HepG2 (cell line): ENCODE results near the gene GPC6. TPM values are rescaled to one million over a fixed set of nuclear protein-coding genes. Genes with fewer than 3 reads are reported as not detected.

Experiments
- ARID2 ChIP-seq: sonication (generic); formaldehyde crosslinking; IDR thresholded peaks from 2 replicates; pipeline ENCODE4 v1.8.1; 2022; ENCODE audit warnings: mild to moderate bottlenecking, missing genetic modification reagents, borderline replicate concordance
- HCFC1 ChIP-seq: fragments of 150-350 bp; IDR thresholded peaks from 2 replicates; pipeline ENCODE4 v1.6.1; 2014; ENCODE audit warnings: low read depth, low read length
- KAT2B ChIP-seq: fragments of 150-350 bp; IDR thresholded peaks from 2 replicates; pipeline ENCODE4 v1.6.1; 2014; ENCODE audit warnings: low read depth, low read length, borderline replicate concordance
- KMT2B ChIP-seq: IDR thresholded peaks from 2 replicates; pipeline ENCODE4 v1.6.1; 2016; ENCODE audit warnings: missing genetic modification reagents, missing compliant biosample characterization
- MATR3 ChIP-seq: sonication (generic); formaldehyde crosslinking; IDR thresholded peaks from 2 replicates; pipeline ENCODE4 v1.4.0; 2020; ENCODE audit warnings: missing genetic modification reagents
- PHF8 ChIP-seq: sonication (generic); formaldehyde crosslinking; IDR thresholded peaks from 2 replicates; pipeline ENCODE4 v1.5.0; 2020; ENCODE audit warnings: missing genetic modification reagents
- SIN3A ChIP-seq: IDR thresholded peaks from 2 replicates; pipeline ENCODE4 v1.6.1; 2011; ENCODE audit warnings: low read depth, mild to moderate bottlenecking, control low read depth, low read length, borderline replicate concordance
- SNRNP70 ChIP-seq: fragments of 200-400 bp; formaldehyde crosslinking; IDR thresholded peaks from 2 replicates; pipeline ENCODE4 v1.6.1; 2017; ENCODE audit warnings: mild to moderate bottlenecking, low read depth, low read length, moderate library complexity
- XRCC5 ChIP-seq: fragments of 200-400 bp; formaldehyde crosslinking; optimal IDR thresholded peaks from 2 replicates; pipeline ENCODE3; 2017; ENCODE audit warnings: mild to moderate bottlenecking, low read length
- ZNF121 ChIP-seq: sonication (generic); formaldehyde crosslinking; IDR thresholded peaks from 2 replicates; pipeline ENCODE4 v1.5.0; 2020; ENCODE audit warnings: mild to moderate bottlenecking, missing genetic modification reagents
- ZNF343 ChIP-seq: sonication (generic); formaldehyde crosslinking; IDR thresholded peaks from 2 replicates; pipeline ENCODE4 v1.4.0; 2020; ENCODE audit warnings: mild to moderate bottlenecking, missing genetic modification reagents
- ZNF607 ChIP-seq: sonication (generic); formaldehyde crosslinking; IDR thresholded peaks from 2 replicates; pipeline ENCODE4 v1.5.1; 2020; ENCODE audit warnings: missing genetic modification reagents, mild to moderate bottlenecking, borderline replicate concordance
- ZNF703 ChIP-seq: sonication (generic); formaldehyde crosslinking; IDR thresholded peaks from 2 replicates; pipeline ENCODE4 v1.5.1; 2020; ENCODE audit warnings: missing genetic modification reagents, mild to moderate bottlenecking, moderate library complexity, borderline replicate concordance
- ZNF709 ChIP-seq: sonication (generic); formaldehyde crosslinking; IDR thresholded peaks from 2 replicates; pipeline ENCODE4 v1.5.0; 2020; ENCODE audit warnings: mild to moderate bottlenecking, missing genetic modification reagents
- polyA plus RNA-seq, 8 experiments: library from polyadenylated mRNA; depleted of rRNA in 3 of 8; stranded (reverse) in 7 of 8; unstranded in 1 of 8; fragments of >200 nt; fragmentation: Illumina TruSeq in 4 of 8; extraction: Trizol in 4 of 8; gene quantifications; 2 replicates each; pipeline versions ENCODE4 v1.2.1 to v1.2.3, GENCODE V29; 2011 to 2016; ENCODE audit warnings: low read depth in 4 of 8, missing spikeins in 1 of 8, mixed read lengths in 1 of 8; ENCODE audit not compliant: insufficient read depth in 1 of 8
- total RNA-seq, 5 experiments: library from RNA; depleted of rRNA; stranded (reverse); fragments of >200 nt; fragmentation: Illumina TruSeq; extraction: Trizol; gene quantifications; 2 replicates each; pipeline ENCODE4 v1.2.3, GENCODE V29; 2016; ENCODE audit warnings: low read depth in 1 of 5
- TF ChIP-seq, protein P1 (sequence below): sonication (generic); formaldehyde crosslinking; IDR thresholded peaks from 2 replicates; pipeline ENCODE4 v1.8.1; 2023; ENCODE audit warnings: mild to moderate bottlenecking, moderate library complexity, missing genetic modification reagents
- TF ChIP-seq, protein P2 (sequence below): sonication (generic); formaldehyde crosslinking; IDR thresholded peaks from 2 replicates; pipeline ENCODE4 v1.5.1; 2020; ENCODE audit warnings: missing genetic modification reagents, mild to moderate bottlenecking, borderline replicate concordance
- TF ChIP-seq, protein P3 (sequence below): sonication (generic); formaldehyde crosslinking; IDR thresholded peaks from 2 replicates; pipeline ENCODE4 v1.8.1; 2022; ENCODE audit warnings: mild to moderate bottlenecking, missing genetic modification reagents
- TF ChIP-seq, protein P4 (sequence below): sonication (generic); formaldehyde crosslinking; IDR thresholded peaks from 2 replicates; pipeline ENCODE4 v1.8.0; 2022; ENCODE audit warnings: mild to moderate bottlenecking, missing genetic modification reagents
- TF ChIP-seq, protein P5 (sequence below): IDR thresholded peaks from 2 replicates; pipeline ENCODE4 v1.6.1; 2016; ENCODE audit warnings: low read depth, control low read depth

Gene GPC6
- total and polyA plus RNA-seq, 2 of the 13 experiments (the other 11 are each of a cell fraction or from before 2014, with no cell fraction given), result 24.5 to 33.9 TPM

DNA sequence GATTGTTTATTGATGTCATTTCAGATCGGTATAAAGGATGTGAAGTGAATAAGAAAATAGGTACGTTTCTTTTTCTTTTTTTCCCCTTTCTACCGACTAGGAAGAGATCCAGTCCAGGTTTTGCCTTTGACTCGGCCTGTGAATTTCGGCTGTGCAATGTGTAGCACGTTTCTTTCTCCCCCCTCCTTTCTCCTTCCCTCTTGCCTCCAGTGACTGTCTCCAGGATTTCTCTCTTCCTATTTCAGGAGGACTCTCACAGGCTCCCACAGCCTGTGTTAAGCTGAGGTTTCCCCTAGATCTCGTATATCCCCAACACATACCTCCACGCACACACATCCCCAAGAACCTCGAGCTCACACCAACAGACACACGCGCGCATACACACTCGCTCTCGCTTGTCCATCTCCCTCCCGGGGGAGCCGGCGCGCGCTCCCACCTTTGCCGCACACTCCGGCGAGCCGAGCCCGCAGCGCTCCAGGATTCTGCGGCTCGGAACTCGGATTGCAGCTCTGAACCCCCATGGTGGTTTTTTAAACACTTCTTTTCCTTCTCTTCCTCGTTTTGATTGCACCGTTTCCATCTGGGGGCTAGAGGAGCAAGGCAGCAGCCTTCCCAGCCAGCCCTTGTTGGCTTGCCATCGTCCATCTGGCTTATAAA is at the start of gene GPC6 (continued):
- TF ChIP-seq, protein P1, sequence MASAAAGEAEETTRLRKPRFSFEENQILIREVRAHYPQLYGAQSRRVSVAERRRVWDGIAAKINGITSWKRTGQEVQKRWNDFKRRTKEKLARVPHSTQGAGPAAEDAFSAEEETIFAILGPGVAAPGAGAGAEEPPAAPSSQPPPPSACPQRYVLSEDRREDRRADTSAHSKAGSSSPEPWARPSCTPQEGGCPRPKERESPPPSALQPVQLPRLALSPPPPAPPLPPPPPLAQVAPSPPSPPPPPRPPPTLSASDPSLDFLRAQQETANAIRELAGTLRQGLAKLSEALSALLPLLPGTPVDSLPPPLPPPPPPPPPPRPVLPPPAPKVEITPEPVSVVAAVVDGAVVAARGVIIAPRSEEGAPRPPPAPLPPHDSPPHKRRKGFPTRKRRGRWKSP (CRISPR knock-in tag), result peak; percentile 45; the same call in 1 of the 2 replicates
- TF ChIP-seq ZNF709 (CRISPR knock-in tag), result no peak
- TF ChIP-seq, protein P2, sequence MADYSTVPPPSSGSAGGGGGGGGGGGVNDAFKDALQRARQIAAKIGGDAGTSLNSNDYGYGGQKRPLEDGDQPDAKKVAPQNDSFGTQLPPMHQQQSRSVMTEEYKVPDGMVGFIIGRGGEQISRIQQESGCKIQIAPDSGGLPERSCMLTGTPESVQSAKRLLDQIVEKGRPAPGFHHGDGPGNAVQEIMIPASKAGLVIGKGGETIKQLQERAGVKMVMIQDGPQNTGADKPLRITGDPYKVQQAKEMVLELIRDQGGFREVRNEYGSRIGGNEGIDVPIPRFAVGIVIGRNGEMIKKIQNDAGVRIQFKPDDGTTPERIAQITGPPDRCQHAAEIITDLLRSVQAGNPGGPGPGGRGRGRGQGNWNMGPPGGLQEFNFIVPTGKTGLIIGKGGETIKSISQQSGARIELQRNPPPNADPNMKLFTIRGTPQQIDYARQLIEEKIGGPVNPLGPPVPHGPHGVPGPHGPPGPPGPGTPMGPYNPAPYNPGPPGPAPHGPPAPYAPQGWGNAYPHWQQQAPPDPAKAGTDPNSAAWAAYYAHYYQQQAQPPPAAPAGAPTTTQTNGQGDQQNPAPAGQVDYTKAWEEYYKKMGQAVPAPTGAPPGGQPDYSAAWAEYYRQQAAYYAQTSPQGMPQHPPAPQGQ, result no peak
- peak; percentile 59; the same call in 1 of the 2 replicates for TF ChIP-seq KMT2B (CRISPR knock-in tag)
- TF ChIP-seq, protein P3, sequence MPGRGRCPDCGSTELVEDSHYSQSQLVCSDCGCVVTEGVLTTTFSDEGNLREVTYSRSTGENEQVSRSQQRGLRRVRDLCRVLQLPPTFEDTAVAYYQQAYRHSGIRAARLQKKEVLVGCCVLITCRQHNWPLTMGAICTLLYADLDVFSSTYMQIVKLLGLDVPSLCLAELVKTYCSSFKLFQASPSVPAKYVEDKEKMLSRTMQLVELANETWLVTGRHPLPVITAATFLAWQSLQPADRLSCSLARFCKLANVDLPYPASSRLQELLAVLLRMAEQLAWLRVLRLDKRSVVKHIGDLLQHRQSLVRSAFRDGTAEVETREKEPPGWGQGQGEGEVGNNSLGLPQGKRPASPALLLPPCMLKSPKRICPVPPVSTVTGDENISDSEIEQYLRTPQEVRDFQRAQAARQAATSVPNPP (CRISPR knock-in tag), result 0 out of 2 replicates have a peak, but pooled peaks have one; percentile 31
- no peak for TF ChIP-seq HCFC1
- TF ChIP-seq, protein P4, sequence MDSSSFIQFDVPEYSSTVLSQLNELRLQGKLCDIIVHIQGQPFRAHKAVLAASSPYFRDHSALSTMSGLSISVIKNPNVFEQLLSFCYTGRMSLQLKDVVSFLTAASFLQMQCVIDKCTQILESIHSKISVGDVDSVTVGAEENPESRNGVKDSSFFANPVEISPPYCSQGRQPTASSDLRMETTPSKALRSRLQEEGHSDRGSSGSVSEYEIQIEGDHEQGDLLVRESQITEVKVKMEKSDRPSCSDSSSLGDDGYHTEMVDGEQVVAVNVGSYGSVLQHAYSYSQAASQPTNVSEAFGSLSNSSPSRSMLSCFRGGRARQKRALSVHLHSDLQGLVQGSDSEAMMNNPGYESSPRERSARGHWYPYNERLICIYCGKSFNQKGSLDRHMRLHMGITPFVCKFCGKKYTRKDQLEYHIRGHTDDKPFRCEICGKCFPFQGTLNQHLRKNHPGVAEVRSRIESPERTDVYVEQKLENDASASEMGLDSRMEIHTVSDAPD (CRISPR knock-in tag), result 0 out of 2 replicates have a peak, but pooled peaks have one; percentile 39
- TF ChIP-seq, protein P5, sequence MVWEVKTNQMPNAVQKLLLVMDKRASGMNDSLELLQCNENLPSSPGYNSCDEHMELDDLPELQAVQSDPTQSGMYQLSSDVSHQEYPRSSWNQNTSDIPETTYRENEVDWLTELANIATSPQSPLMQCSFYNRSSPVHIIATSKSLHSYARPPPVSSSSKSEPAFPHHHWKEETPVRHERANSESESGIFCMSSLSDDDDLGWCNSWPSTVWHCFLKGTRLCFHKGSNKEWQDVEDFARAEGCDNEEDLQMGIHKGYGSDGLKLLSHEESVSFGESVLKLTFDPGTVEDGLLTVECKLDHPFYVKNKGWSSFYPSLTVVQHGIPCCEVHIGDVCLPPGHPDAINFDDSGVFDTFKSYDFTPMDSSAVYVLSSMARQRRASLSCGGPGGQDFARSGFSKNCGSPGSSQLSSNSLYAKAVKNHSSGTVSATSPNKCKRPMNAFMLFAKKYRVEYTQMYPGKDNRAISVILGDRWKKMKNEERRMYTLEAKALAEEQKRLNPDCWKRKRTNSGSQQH (CRISPR knock-in tag), result 0 out of 2 replicates have a peak, but pooled peaks have one; percentile 56
- TF ChIP-seq ZNF343 (CRISPR knock-in tag), result no peak
- no peak for TF ChIP-seq ZNF121 (CRISPR knock-in tag)
- no peak for TF ChIP-seq ZNF703 (CRISPR knock-in tag)
- TF ChIP-seq ARID2, result no peak
- no peak for TF ChIP-seq SNRNP70
- peak; percentile 29 for TF ChIP-seq XRCC5
- no peak for TF ChIP-seq KAT2B
- no peak for TF ChIP-seq SIN3A
- TF ChIP-seq ZNF607 (CRISPR knock-in tag), result 0 out of 2 replicates have a peak, but pooled peaks have one; percentile 10
- TF ChIP-seq PHF8, result peak; percentile 28; the same call in 1 of the 2 replicates
- TF ChIP-seq MATR3 (CRISPR knock-in tag), result no peak
